ENCODE results near the gene KCNT1. TPM values are rescaled to one million over a fixed set of nuclear protein-coding genes. Genes with fewer than 3 reads are reported as not detected.

Gene KCNT1
- total RNA-seq, 1 donor: not detected

GRCh38 chr9:135787317-135787716 is 85.3 kb downstream of the KCNT1 start:
- Histone ChIP-seq H3K4me3 (ENCODE audit: insufficient read depth, low read length) (no peak overlapping the region), H3K9me3 (ENCODE audit: low read depth, low read length) (no peaks in the 10 kb centered on the region), H3K4me2 (ENCODE audit: insufficient read depth, low read length) (no peak overlapping the region), H3K36me3 (ENCODE audit: insufficient read depth, low read length) (no peaks in the 10 kb centered on the region), H2AFZ (ENCODE audit: low read length) (no peak overlapping the region), H3K4me1 (ENCODE audit: insufficient read depth, low read length) (no peaks in the 10 kb centered on the region), H3K79me2 (ENCODE audit: insufficient read depth, low read length) (no peaks in the 10 kb centered on the region), H4K20me1 (ENCODE audit: insufficient read depth, low read length) (no peaks in the 10 kb centered on the region), H3K27ac (ENCODE audit: low read depth, low read length) (no peak overlapping the region), H3K27me3 (ENCODE audit: insufficient read depth, low read length) (peaks cover 1% of the 10 kb centered on the region)
- DNase-seq (ENCODE audit: insufficient read length, low spot score, missing footprints): no peak
- TF ChIP-seq CTCF (IDR thresholded peaks at IDR 0.05; ENCODE audit: extremely low read depth, low read depth, low read length): no peak

- no peaks in the 10 kb centered on the region for H3K79me2 ChIP-seq (ENCODE audit: insufficient read depth, low read length)
- no peaks in the 10 kb centered on the region for H3K4me1 ChIP-seq (ENCODE audit: insufficient read depth, low read length)
- no peaks in the 10 kb centered on the region for H3K9me3 ChIP-seq (ENCODE audit: low read depth, low read length)
- H4K20me1 ChIP-seq (ENCODE audit: insufficient read depth, low read length): no peaks in the 10 kb centered on the region
- peak; percentile 68 for DNase-seq (ENCODE audit: insufficient read length, low spot score, missing footprints)
- H3K36me3 ChIP-seq (ENCODE audit: insufficient read depth, low read length): no peaks in the 10 kb centered on the region
- no peak overlapping the region for H3K27ac ChIP-seq (ENCODE audit: low read depth, low read length)
- H2AFZ ChIP-seq (ENCODE audit: low read length): no peak overlapping the region
- no peak overlapping the region for H3K4me3 ChIP-seq (ENCODE audit: insufficient read depth, low read length)
- no peak overlapping the region for H3K4me2 ChIP-seq (ENCODE audit: insufficient read depth, low read length)
- TF ChIP-seq CTCF (IDR thresholded peaks at IDR 0.05; ENCODE audit: extremely low read depth, low read depth, low read length): no peak
- no peaks in the 10 kb centered on the region for H3K27me3 ChIP-seq (ENCODE audit: insufficient read depth, low read length)
Observed at GRCh38 chr9:135787776-135788575, 86.0 kb downstream of the KCNT1 start.

- H3K9me3 ChIP-seq (ENCODE audit: low read depth, low read length): no peaks in the 10 kb centered on the region
- no peak overlapping the region for H3K27ac ChIP-seq (ENCODE audit: low read depth, low read length)
- H3K4me3 ChIP-seq (ENCODE audit: insufficient read depth, low read length): no peak overlapping the region
- H3K79me2 ChIP-seq (ENCODE audit: insufficient read depth, low read length): no peaks in the 10 kb centered on the region
- DNase-seq (ENCODE audit: insufficient read length, low spot score, missing footprints): no peak
- no peak for TF ChIP-seq CTCF (IDR thresholded peaks at IDR 0.05; ENCODE audit: extremely low read depth, low read depth, low read length)
- no peaks in the 10 kb centered on the region for H3K36me3 ChIP-seq (ENCODE audit: insufficient read depth, low read length)
- H3K4me1 ChIP-seq (ENCODE audit: insufficient read depth, low read length): no peaks in the 10 kb centered on the region
- no peak overlapping the region for H3K4me2 ChIP-seq (ENCODE audit: insufficient read depth, low read length)
- no peaks in the 10 kb centered on the region for H3K27me3 ChIP-seq (ENCODE audit: insufficient read depth, low read length)
- no peaks in the 10 kb centered on the region for H4K20me1 ChIP-seq (ENCODE audit: insufficient read depth, low read length)
- H2AFZ ChIP-seq (ENCODE audit: low read length): no peak overlapping the region
Observed at GRCh38 chr9:135788576-135789300, 86.8 kb downstream of the KCNT1 start.

GRCh38 chr9:135789838-135790291 is 87.9 kb downstream of the KCNT1 start:
- Histone ChIP-seq H3K27ac (ENCODE audit: low read depth, low read length) (no peak overlapping the region), H4K20me1 (ENCODE audit: insufficient read depth, low read length) (no peaks in the 10 kb centered on the region), H3K4me1 (ENCODE audit: insufficient read depth, low read length) (no peaks in the 10 kb centered on the region), H3K36me3 (ENCODE audit: insufficient read depth, low read length) (no peaks in the 10 kb centered on the region), H3K4me2 (ENCODE audit: insufficient read depth, low read length) (no peak overlapping the region), H3K9me3 (ENCODE audit: low read depth, low read length) (no peaks in the 10 kb centered on the region), H3K27me3 (ENCODE audit: insufficient read depth, low read length) (no peaks in the 10 kb centered on the region), H2AFZ (ENCODE audit: low read length) (no peak overlapping the region), H3K4me3 (ENCODE audit: insufficient read depth, low read length) (no peak overlapping the region), H3K79me2 (ENCODE audit: insufficient read depth, low read length) (no peaks in the 10 kb centered on the region)
- DNase-seq (ENCODE audit: insufficient read length, low spot score, missing footprints): peak; percentile 93
- TF ChIP-seq CTCF (IDR thresholded peaks at IDR 0.05; ENCODE audit: extremely low read depth, low read depth, low read length): no peak

Data from osteoblast (primary cell).